GM23338 (cell line): Measurements from ENCODE around the gene KRTAP4-9. TPM values are rescaled to one million over a fixed set of nuclear protein-coding genes. Genes with fewer than 3 reads are reported as not detected.
"Not testable (repeated sequence)": the region's sequence is repeated elsewhere in the genome, so short reads cannot be mapped to it uniquely, and the experiment has no call there.

Source experiments
- ATAC-seq: fragments of 200-7000 bp; cut with Tn5 transposase; 3 replicates; pipeline ENCODE4 v1.9.1; 2020
- DNase-seq: peaks from one replicate; pipeline ENCODE4 v3.0.0-alpha.2; 2015; ENCODE audit warnings: low spot score
- H2AFZ ChIP-seq: fragments of 200-600 bp; sonication (generic); 2 replicates; pipeline ENCODE4 v1.8.0; 2016; ENCODE audit warnings: antibody characterized with exemption, mild to moderate bottlenecking, moderate library complexity
- H3F3A ChIP-seq: fragments of 200-600 bp; sonication (generic); replicated peaks from 2 replicates; pipeline ENCODE4 v1.8.0; 2017; ENCODE audit warnings: antibody characterized with exemption, mixed run types, low read depth
- H3K27ac ChIP-seq: fragments of 200-600 bp; sonication (generic); 2 replicates; pipeline ENCODE4 v1.6.1; 2016; ENCODE audit warnings: low read depth
- H3K27me3 ChIP-seq: fragments of 200-600 bp; sonication (generic); 2 replicates; pipeline ENCODE4 v1.8.0; 2016; ENCODE audit warnings: mild to moderate bottlenecking, mixed run types, moderate library complexity; ENCODE audit not compliant: insufficient read depth
- H3K36me3 ChIP-seq: fragments of 200-600 bp; sonication (generic); 2 replicates; pipeline ENCODE4 v1.8.0; 2016; ENCODE audit warnings: mild to moderate bottlenecking; ENCODE audit not compliant: insufficient read depth
- H3K4me1 ChIP-seq: fragments of 200-600 bp; sonication (generic); 2 replicates; pipeline ENCODE4 v1.8.0; 2016; ENCODE audit warnings: mild to moderate bottlenecking, moderate library complexity; ENCODE audit not compliant: insufficient read depth
- H3K4me2 ChIP-seq: fragments of 200-600 bp; sonication (generic); 2 replicates; pipeline ENCODE4 v1.7.1; 2017; ENCODE audit warnings: mixed run types
- H3K4me3 ChIP-seq: fragments of 200-600 bp; sonication (generic); 2 replicates; pipeline ENCODE4 v1.6.1; 2016; ENCODE audit warnings: mixed run types
- H3K79me2 ChIP-seq: fragments of 200-600 bp; sonication (generic); replicated peaks from 2 replicates; pipeline ENCODE4 v1.8.0; 2017; ENCODE audit warnings: mild to moderate bottlenecking; ENCODE audit not compliant: insufficient read depth
- H3K9me2 ChIP-seq: fragments of 200-600 bp; sonication (generic); 2 replicates; pipeline ENCODE4 v1.8.0; 2017; ENCODE audit not compliant: insufficient read depth
- H4K20me1 ChIP-seq: fragments of 200-600 bp; sonication (generic); replicated peaks from 2 replicates; pipeline ENCODE4 v1.8.0; 2017; ENCODE audit warnings: mild to moderate bottlenecking; ENCODE audit not compliant: insufficient read depth
- H3K27ac Mint-ChIP-seq: 2 replicates; pipeline ENCODE4 v1.8.0; 2020; ENCODE audit warnings: inconsistent platforms, mild to moderate bottlenecking, moderate library complexity, mixed read lengths
- H3K27me3 Mint-ChIP-seq: 3 replicates; pipeline ENCODE4 v1.8.0; 2022; ENCODE audit warnings: low read depth, mild to moderate bottlenecking, moderate library complexity, mixed read lengths, inconsistent platforms; ENCODE audit not compliant: insufficient read depth, poor library complexity
- H3K36me3 Mint-ChIP-seq: 3 replicates; pipeline ENCODE4 v1.8.0; 2021; ENCODE audit warnings: low read depth, mild to moderate bottlenecking, inconsistent platforms, moderate library complexity, mixed read lengths
- H3K4me1 Mint-ChIP-seq: 3 replicates; pipeline ENCODE4 v1.8.0; 2020; ENCODE audit warnings: mild to moderate bottlenecking, inconsistent platforms, mixed read lengths
- H3K4me3 Mint-ChIP-seq: 3 replicates; pipeline ENCODE4 v1.8.0; 2021; ENCODE audit warnings: moderate library complexity, mild to moderate bottlenecking, inconsistent platforms, mixed read lengths
- H3K9me3 Mint-ChIP-seq: 3 replicates; pipeline ENCODE4 v1.8.0; 2020; ENCODE audit warnings: moderate library complexity, mild to moderate bottlenecking, inconsistent platforms, mixed read lengths
- polyA plus RNA-seq: library from polyadenylated mRNA; unstranded; fragments of >200 nt; fragmentation: Nextera tagmentation; extraction: Ambion mirVana; gene quantifications from 2 replicates; pipeline ENCODE4 v1.2.1, GENCODE V29; 2016
- total RNA-seq: library from RNA; depleted of rRNA; stranded (reverse); fragments of >200 nt; shearing (Covaris generic); gene quantifications from 2 replicates; pipeline ENCODE4 v1.2.3, GENCODE V29; 2014
- TF ChIP-seq, protein P1 (sequence below), 2 experiments: fragments of 200-600 bp in 1 of 2; sonication (generic) in 1 of 2; conservative IDR thresholded peaks; 2 replicates each; pipeline versions ENCODE4 v1.5.1 to v1.6.1; 2016 to 2017; ENCODE audit warnings: antibody characterized with exemption in 2 of 2, low read depth in 2 of 2, mild to moderate bottlenecking in 2 of 2, moderate library complexity in 1 of 2

KRTAP4-9 gene
- total and polyA plus RNA-seq, 2 experiments from 2014 or later, result not detected

DNA sequence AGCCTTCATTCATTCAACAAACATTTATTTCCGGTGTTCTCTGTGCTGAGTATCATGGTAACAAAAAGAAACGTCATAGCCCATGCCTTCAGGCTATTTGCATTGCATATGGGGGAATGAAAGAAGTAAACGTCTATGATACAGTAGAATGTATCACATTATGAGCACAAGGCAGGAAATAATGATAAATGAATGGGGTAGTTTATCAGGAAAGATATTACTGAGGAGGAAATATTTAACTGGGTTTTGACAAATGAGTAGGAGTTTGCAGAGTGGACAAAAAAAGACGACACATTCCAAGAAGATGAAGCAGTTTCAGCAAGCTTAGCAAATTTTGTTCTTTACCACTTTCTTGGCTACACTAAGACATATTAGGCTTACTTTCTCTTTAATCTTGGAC, 22.6 kb upstream of the KRTAP4-9 start:
- no peaks in the 10 kb centered on the region; the same call in 1 of the 2 replicates for H3K4me1 ChIP-seq
- H3K36me3 ChIP-seq, result no peaks in the 10 kb centered on the region
- peaks cover 2% of the 10 kb centered on the region; the same call in 1 of the 2 replicates for H3K9me2 ChIP-seq
- DNase-seq, result no peak
- H3K79me2 ChIP-seq, result no peaks in the 10 kb centered on the region
- H3K27ac ChIP-seq, result no peak overlapping the region
- Mint-ChIP-seq H3K9me3 (no peaks in the 10 kb centered on the region; the same call in 2 of the 3 replicates), H3K36me3 (no peaks in the 10 kb centered on the region; the same call in 2 of the 3 replicates), H3K4me1 (peaks cover 16% of the 10 kb centered on the region), H3K4me3 (no peak overlapping the region), H3K27ac (no peak overlapping the region), H3K27me3 (no peaks in the 10 kb centered on the region)
- no peak for ATAC-seq
- no peaks in the 10 kb centered on the region for H3F3A ChIP-seq
- no peak overlapping the region for H3K4me3 ChIP-seq
- no peaks in the 10 kb centered on the region for H3K27me3 ChIP-seq
- no peak overlapping the region for H3K4me2 ChIP-seq
- no peak overlapping the region for H2AFZ ChIP-seq
- TF ChIP-seq, protein P1, sequence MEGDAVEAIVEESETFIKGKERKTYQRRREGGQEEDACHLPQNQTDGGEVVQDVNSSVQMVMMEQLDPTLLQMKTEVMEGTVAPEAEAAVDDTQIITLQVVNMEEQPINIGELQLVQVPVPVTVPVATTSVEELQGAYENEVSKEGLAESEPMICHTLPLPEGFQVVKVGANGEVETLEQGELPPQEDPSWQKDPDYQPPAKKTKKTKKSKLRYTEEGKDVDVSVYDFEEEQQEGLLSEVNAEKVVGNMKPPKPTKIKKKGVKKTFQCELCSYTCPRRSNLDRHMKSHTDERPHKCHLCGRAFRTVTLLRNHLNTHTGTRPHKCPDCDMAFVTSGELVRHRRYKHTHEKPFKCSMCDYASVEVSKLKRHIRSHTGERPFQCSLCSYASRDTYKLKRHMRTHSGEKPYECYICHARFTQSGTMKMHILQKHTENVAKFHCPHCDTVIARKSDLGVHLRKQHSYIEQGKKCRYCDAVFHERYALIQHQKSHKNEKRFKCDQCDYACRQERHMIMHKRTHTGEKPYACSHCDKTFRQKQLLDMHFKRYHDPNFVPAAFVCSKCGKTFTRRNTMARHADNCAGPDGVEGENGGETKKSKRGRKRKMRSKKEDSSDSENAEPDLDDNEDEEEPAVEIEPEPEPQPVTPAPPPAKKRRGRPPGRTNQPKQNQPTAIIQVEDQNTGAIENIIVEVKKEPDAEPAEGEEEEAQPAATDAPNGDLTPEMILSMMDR (conservative IDR thresholded peaks at IDR 0.05; ENCODE audit: low read depth in 2 of 2), result no peak
- no peaks in the 10 kb centered on the region for H4K20me1 ChIP-seq

DNA sequence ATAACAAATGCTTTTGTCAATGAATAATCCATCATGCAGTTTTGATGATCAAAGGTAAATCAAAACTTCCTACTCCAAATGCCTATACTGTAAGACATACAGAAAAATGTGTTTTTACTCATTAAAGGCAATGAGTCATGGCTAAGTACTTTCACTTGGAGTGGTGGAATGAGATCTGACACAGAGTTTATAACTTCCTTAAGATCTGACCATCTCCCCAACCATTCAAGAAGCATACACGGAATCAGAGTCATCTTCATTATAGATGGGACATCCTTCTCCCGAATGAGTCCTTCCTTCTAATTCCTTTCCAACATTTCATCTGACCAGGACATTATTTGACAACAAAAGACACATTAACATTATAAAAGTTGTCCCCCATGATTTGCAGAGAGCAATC, 21.8 kb upstream of the KRTAP4-9 start:
- H3K27ac ChIP-seq, H2AFZ ChIP-seq, H3K79me2 ChIP-seq, H3K9me2 ChIP-seq, H3K27me3 ChIP-seq, H3K4me2 ChIP-seq, H3K4me3 ChIP-seq, H3K4me1 ChIP-seq, H3K27me3 Mint-ChIP-seq, ATAC-seq, H3K27ac Mint-ChIP-seq, H4K20me1 ChIP-seq, H3K36me3 ChIP-seq, DNase-seq, H3K9me3 Mint-ChIP-seq, H3F3A ChIP-seq, H3K4me3 Mint-ChIP-seq, H3K36me3 Mint-ChIP-seq: not testable (repeated sequence)
- H3K4me1 Mint-ChIP-seq, result peaks cover 17% of the 10 kb centered on the region

DNA sequence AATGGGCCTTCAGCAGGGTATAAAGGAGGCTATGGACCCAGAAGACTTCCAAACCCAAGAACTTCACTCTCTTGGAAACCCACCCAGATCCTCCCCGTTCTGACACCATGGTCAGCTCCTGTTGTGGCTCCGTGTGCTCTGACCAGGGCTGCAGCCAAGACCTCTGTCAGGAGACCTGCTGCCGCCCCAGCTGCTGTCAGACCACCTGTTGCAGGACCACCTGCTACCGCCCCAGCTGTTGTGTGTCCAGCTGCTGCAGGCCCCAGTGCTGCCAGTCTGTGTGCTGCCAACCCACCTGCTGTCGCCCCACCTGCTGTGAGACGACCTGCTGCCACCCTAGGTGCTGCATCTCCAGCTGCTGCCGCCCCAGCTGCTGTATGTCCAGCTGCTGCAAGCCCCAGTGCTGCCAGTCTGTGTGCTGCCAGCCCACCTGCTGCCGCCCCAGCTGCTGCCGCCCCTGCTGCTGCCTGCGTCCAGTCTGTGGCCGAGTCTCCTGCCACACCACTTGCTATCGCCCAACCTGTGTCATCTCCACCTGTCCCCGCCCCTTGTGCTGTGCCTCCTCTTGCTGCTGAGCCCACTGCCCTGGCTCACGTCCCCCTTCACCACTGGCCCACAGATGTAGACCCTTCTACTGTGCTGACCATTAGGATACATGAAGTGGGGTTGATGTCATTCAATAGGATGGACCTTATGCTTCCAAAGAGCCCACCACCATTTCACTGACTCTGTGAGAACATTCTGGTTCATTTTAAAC, 20.9 kb upstream of the KRTAP4-9 start, which contains the start of gene KRTAP4-7:
Gene KRTAP4-7 (plus strand): TSS at position 51 of the 757 bp plus-strand sequence. CDS start 57 bp downstream, at position 108.
- H3K4me1 Mint-ChIP-seq, result peaks cover 17% of the 10 kb centered on the region
- not testable (repeated sequence) for H3K4me3 Mint-ChIP-seq, H3K4me1 ChIP-seq, H3K27ac ChIP-seq, H3K36me3 ChIP-seq, H3K27me3 Mint-ChIP-seq, H3K27ac Mint-ChIP-seq, H3F3A ChIP-seq, H3K27me3 ChIP-seq, H4K20me1 ChIP-seq, H3K36me3 Mint-ChIP-seq, H2AFZ ChIP-seq, H3K9me2 ChIP-seq, H3K9me3 Mint-ChIP-seq, ATAC-seq, H3K4me3 ChIP-seq, H3K4me2 ChIP-seq, H3K79me2 ChIP-seq, DNase-seq

DNA sequence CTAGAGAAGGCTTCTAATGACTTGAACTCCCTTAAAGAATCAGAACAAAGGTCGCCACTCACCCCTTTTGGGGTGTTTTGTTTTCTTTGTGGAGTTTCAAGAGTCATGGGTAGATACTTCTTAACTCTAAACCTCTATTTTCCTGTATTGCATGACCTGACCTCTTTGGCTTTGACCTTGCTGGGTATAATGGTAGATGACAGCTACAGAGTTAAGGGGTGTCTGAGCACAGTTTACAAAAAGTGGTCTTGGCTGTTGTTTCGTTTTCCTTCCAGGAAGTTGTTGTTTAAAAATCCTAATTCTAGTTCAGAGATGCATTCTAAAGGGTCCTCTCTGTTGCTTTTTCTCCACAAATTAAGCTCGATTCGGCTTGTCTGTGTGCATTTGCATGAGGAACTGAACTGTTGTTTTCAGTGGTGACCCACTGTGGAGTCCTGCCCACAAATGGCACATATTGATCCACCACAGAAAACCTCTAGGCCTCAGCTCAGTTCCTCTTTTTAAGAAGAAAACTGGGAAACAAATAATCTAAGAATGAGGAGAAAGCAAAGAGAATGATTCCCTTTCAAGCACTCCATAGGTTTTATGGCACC, 16.3 kb upstream of the KRTAP4-9 start:
- H3K4me3 Mint-ChIP-seq, H3K36me3 ChIP-seq, H3K79me2 ChIP-seq, DNase-seq, H3K27ac ChIP-seq, ATAC-seq, H3K4me2 ChIP-seq, H3K4me1 ChIP-seq, H3K27me3 Mint-ChIP-seq, H3K9me2 ChIP-seq, H3K27ac Mint-ChIP-seq, H4K20me1 ChIP-seq, H3K27me3 ChIP-seq, H3K4me3 ChIP-seq, H3F3A ChIP-seq, H2AFZ ChIP-seq: not testable (repeated sequence)
- Mint-ChIP-seq H3K4me1 (peaks cover 13% of the 10 kb centered on the region), H3K9me3 (peaks cover 28% of the 10 kb centered on the region), H3K36me3 (peaks cover 16% of the 10 kb centered on the region)
